ENCODE measurements around the gene CRISPLD2. TPM values are rescaled to one million over a fixed set of nuclear protein-coding genes. Genes with fewer than 3 reads are reported as not detected.
A peak's percentile ranks its signal among the peaks of the same experiment; 100 is the strongest.

Gene CRISPLD2
- total RNA-seq, 2 donors from 2014 or later: 1.9 to 4.2 TPM

DNA sequence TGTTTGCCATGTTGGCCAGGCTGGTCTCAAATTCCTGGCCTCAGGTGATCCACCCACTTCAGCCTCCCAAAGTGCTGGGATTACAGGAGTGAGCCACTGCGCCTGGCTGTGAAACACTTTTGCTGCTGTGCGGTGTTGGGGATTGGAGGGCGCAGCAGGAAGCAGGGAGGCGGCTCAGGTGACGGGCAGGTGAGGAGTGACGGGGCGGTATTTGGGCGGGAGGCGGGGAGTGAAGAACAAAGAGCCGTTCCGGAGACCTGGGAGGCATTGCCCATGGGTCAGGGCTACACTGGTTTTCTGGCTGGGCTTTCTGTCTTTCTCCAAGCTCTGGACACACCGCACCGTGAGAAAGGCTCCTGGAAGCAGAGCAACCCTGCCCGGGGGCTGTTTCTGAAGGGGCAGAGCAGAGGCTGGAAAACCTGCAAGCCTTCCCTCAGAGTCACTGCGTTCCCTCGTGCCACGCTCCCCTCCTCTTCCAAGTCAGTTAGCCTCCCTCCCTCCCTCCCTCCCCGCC lies 22.1 kb downstream of the CRISPLD2 start:
- H3K4me3 Mint-ChIP-seq: peak overlapping the region; percentile 64
- H3K36me3 Mint-ChIP-seq (ENCODE audit: low read depth): peaks cover 5% of the 10 kb centered on the region

DNA sequence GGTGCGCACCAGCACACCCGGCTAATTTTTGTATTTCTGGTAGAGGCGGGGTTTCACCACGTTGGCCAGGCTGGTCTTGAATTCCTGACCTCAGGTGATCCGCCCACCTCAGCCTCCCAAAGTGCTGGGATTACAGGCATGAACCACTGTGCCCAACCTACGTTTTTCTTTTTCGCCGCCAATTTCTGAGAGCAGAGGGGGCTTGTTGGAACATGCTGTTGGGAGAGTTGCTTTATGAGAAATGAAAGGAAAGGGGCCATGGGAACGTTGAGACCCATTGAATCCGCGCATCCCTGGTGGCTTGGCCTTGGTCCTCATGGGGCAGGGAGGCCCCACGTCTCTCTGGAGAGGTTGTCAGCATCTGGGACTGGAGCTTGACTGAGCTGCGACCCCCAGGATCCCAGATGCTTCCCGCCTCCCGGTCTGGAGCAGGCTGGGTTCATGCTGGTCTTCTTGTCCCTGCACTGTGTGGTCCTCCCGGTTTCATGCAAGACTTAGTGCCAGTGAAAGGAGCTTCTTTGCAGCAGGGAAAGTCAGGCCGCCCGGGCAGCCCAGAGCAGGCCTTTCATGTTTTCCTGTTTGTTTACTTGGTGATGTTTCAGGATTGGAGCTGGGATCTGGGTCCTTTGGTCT lies 22.8 kb downstream of the CRISPLD2 start:
- peaks cover 46% of the 10 kb centered on the region for H3K27me3 Mint-ChIP-seq
- no peak for DNase-seq
- H3K27ac Mint-ChIP-seq: no peak overlapping the region

More for the DNA sequence above, 22.1 kb downstream of the CRISPLD2 start:
- Mint-ChIP-seq H3K4me1 (peaks cover 12% of the 10 kb centered on the region), H3K27ac (peak overlapping the region; percentile 37), H3K27me3 (peaks cover 43% of the 10 kb centered on the region)
- H3K9me3 ChIP-seq (ENCODE audit: control insufficient read depth, low read length, poor library complexity, severe bottlenecking): no peaks in the 10 kb centered on the region
- DNase-seq: no peak
- no peak for ATAC-seq

DNA sequence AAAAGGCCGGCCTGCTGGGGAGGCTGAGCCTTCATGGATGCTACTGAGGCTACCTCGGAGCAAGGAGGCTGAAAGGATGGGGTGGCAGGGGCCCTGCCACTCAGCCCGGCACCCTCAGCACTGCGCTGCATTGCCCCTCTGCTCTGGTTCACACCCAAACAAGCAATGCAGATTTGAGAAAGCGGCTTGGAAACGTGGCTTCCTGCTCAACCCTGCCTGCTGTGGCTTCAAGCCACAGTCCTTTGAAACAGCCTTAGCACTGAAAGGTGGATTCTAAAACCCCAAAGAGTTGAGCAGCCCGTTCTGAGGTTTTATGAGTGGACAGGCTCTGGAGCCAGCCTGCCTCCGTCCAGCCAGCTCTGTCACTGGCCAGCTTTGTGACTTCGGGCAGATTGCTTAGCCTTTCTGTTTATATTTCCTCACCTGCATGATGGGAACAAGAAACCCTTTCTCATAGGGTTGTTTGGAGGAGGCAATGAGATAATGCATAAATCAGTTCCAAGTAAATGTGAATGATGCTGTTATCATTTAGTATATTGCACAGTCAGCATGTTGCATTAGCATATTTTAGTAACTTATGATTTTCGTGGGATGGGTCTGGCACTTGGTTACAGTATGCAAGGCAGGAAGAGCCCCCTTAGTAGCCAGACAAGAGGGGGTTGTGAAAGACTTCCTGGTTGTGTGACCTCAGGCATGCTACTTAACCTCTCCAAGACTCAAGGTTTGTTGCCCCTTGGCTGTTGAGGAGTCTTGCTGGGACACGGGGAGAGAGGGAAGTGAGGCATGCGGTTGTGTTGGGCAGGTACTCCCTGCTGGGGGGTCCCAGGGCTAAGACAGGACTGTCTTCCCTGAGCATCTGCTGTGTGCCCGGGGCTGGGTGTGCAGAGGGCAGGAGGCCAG lies 23.6 kb downstream of the CRISPLD2 start:
- no peak overlapping the region for H3K4me3 Mint-ChIP-seq
- no peak overlapping the region for H3K27ac Mint-ChIP-seq

More for the DNA sequence above, 22.8 kb downstream of the CRISPLD2 start:
- Mint-ChIP-seq H3K4me3 (peak overlapping the region; percentile 9), H3K4me1 (peaks cover 12% of the 10 kb centered on the region), H3K36me3 (ENCODE audit: low read depth) (peaks cover 5% of the 10 kb centered on the region)
- H3K9me3 ChIP-seq (ENCODE audit: control insufficient read depth, low read length, poor library complexity, severe bottlenecking): no peaks in the 10 kb centered on the region
- ATAC-seq: no peak

DNA sequence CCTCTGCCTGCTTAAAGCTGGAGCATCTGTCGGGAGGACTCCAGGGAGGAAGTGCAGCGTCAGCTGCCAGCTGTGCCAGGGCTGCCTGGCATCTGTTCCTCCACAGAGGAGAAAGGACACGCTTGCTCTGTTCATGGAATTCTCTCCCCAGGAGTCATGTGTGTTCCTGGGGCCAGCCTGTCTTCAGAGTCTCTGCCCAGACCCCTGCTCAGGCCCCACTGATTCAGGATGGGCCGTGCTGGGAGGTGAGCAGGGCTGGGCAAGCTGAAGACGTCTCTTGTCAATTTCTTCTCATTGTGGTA lies 24.2 kb downstream of the CRISPLD2 start:
- no peak for DNase-seq
- no peak for ATAC-seq
- H3K4me1 Mint-ChIP-seq: peaks cover 14% of the 10 kb centered on the region
- H3K27me3 Mint-ChIP-seq: peaks cover 43% of the 10 kb centered on the region
- H3K9me3 ChIP-seq (ENCODE audit: control insufficient read depth, low read length, poor library complexity, severe bottlenecking): no peaks in the 10 kb centered on the region
- H3K4me3 Mint-ChIP-seq: no peak overlapping the region
- peaks cover 5% of the 10 kb centered on the region for H3K36me3 Mint-ChIP-seq (ENCODE audit: low read depth)
- no peak overlapping the region for H3K27ac Mint-ChIP-seq

More for the DNA sequence above, 23.6 kb downstream of the CRISPLD2 start:
- DNase-seq (no peak), ATAC-seq (no peak)
- peaks cover 14% of the 10 kb centered on the region for H3K4me1 Mint-ChIP-seq
- H3K9me3 ChIP-seq (ENCODE audit: control insufficient read depth, low read length, poor library complexity, severe bottlenecking): no peaks in the 10 kb centered on the region
- H3K27me3 Mint-ChIP-seq: peaks cover 43% of the 10 kb centered on the region
- H3K36me3 Mint-ChIP-seq (ENCODE audit: low read depth): peaks cover 5% of the 10 kb centered on the region

DNA sequence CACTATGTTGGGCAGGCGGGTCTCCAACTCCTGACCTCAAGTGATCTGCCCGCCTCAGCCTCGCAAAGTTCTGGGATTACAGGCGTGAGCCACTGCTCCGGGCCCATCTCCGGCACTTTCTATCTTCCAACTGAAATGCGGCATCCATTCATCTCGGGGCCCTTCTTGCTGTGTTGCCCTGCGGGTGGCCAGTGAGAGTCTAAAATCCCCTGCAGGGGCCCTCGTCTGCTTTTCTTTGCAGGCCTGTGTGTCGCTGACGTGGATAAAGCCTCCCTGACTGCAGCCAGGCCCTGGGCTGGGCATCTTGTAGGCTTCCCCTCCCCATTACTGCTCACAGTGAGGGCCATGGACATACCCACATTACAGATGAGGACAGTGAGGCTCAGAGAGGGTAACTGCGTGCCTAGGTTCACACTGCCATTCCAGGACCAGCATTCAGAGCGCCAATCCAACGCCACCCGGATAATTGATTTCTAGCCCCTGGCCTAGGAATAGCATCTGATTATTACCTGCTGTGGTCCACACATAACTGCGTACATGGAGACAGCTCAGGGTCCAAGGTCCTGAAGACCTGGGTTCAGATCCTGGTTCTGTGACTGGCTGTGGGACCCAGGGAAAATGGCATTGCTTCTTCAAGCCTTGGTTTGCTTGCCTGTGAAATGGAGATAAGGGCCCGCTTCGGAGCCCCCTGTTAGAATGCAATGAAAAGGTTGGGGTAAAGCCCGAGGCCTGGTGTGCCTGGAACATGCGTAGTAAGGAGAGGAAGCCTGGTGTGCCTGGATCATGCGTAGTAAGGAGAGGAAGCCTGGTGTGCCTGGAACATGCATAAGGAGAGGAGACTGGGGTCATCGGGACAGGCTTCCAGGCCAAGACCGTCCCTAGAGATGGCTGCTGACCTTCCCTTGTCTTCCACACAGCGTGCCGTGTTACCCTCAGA lies 25.0 kb downstream of the CRISPLD2 start:
- H3K9me3 ChIP-seq (ENCODE audit: control insufficient read depth, low read length, poor library complexity, severe bottlenecking): no peaks in the 10 kb centered on the region
- no peak for DNase-seq
- no peak for ATAC-seq
- H3K27me3 Mint-ChIP-seq: peaks cover 41% of the 10 kb centered on the region
- peaks cover 14% of the 10 kb centered on the region for H3K4me1 Mint-ChIP-seq
- peaks cover 5% of the 10 kb centered on the region for H3K36me3 Mint-ChIP-seq (ENCODE audit: low read depth)
- no peak overlapping the region for H3K27ac Mint-ChIP-seq
- no peak overlapping the region for H3K4me3 Mint-ChIP-seq

DNA sequence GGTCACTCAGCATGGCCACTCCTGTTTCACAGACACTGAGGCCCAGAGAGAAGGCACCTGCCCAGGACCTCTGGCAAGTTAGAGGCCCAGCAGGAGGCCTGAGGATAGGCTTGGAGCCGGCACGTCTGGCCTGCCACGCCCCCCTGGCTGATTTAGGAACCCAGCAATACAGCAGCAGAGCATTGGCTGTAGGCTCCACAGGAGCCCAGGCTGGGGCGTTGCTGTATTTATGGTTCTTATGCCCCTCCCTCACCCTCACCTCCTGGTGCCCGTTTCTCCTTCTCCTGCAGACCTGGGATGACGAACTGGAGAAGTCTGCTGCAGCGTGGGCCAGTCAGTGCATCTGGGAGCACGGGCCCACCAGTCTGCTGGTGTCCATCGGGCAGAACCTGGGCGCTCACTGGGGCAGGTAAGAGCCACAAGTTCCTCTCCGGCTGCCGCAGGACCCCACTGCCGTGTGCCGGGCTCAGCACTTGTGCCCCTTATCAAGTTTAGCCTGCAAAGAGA lies 25.8 kb downstream of the CRISPLD2 start:
- no peak for ATAC-seq
- H3K4me3 Mint-ChIP-seq: no peak overlapping the region
- H3K27ac Mint-ChIP-seq: no peak overlapping the region
- H3K9me3 ChIP-seq (ENCODE audit: control insufficient read depth, low read length, poor library complexity, severe bottlenecking): no peaks in the 10 kb centered on the region
- peaks cover 34% of the 10 kb centered on the region for H3K27me3 Mint-ChIP-seq
- H3K4me1 Mint-ChIP-seq: peaks cover 14% of the 10 kb centered on the region
- no peak for DNase-seq
- peaks cover 5% of the 10 kb centered on the region for H3K36me3 Mint-ChIP-seq (ENCODE audit: low read depth)

GRCh38 chr16:84847564-84848355 lies 28.0 kb downstream of the CRISPLD2 start:
- ATAC-seq (no peak), DNase-seq (no peak)
- Mint-ChIP-seq H3K36me3 (ENCODE audit: low read depth) (no peaks in the 10 kb centered on the region), H3K27ac (no peak overlapping the region), H3K4me3 (no peak overlapping the region), H3K4me1 (peaks cover 5% of the 10 kb centered on the region), H3K27me3 (peaks cover 22% of the 10 kb centered on the region)
- no peaks in the 10 kb centered on the region for H3K9me3 ChIP-seq (ENCODE audit: control insufficient read depth, low read length, poor library complexity, severe bottlenecking)

DNA sequence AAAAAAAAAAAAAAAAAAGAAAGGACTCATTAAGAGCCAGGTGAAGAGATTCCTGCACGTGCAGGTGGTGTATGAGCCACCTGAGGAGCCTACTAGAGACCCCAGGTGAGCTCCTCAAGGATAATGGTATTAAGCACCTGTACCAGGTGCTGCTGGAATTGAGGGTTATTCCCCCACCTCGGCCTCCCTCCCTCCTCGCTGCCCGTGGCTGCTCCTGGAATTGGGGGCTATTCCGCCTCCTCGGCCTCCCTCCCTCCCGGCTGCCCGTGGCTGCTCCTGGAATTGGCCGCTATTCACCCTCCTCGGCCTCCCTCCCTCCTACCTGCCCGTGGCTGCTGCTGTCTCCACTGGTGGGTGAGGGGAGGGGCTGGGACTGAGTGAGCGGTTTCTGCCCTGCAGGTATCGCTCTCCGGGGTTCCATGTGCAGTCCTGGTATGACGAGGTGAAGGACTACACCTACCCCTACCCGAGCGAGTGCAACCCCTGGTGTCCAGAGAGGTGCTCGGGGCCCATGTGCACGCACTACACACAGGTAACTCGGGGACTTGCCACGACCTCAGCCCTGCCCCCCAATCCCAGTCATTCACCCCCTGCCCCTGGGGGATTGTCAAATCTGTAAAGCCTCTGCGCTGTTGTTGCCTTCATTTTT lies 29.3 kb downstream of the CRISPLD2 start:
- DNase-seq (no peak), ATAC-seq (no peak)
- no peak overlapping the region for H3K4me3 Mint-ChIP-seq
- H3K9me3 ChIP-seq (ENCODE audit: control insufficient read depth, low read length, poor library complexity, severe bottlenecking): no peaks in the 10 kb centered on the region
- H3K27ac Mint-ChIP-seq: no peak overlapping the region
- H3K27me3 Mint-ChIP-seq: peaks cover 11% of the 10 kb centered on the region
- H3K4me1 Mint-ChIP-seq: peaks cover 5% of the 10 kb centered on the region
- no peaks in the 10 kb centered on the region for H3K36me3 Mint-ChIP-seq (ENCODE audit: low read depth)

GRCh38 chr16:84849751-84850150 lies 30.0 kb downstream of the CRISPLD2 start:
- ATAC-seq: no peak
- peaks cover 2% of the 10 kb centered on the region for H3K4me1 Mint-ChIP-seq
- no peak for DNase-seq

DNA sequence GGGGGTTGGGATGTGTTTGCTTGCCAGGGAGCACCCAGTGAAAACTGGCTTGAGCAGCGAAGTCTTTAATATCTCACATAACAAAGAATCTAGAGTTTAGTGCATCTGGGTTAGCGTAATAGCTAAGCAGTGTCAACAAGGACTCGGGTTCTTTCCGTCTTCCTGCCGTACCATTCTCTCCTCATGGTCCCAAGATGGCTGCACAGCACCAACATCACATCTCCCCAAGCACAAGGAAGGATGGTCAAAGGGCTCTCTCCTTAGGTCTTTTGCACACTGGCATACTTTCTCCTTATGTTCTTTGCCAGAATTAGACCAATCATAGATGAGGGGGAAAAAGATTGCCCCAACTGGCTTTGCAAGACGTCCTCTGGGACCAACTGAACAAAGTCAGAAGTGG lies 30.9 kb downstream of the CRISPLD2 start:
- peaks cover 2% of the 10 kb centered on the region for H3K4me1 Mint-ChIP-seq
- H3K9me3 ChIP-seq (ENCODE audit: control insufficient read depth, low read length, poor library complexity, severe bottlenecking): no peaks in the 10 kb centered on the region
- ATAC-seq (no peak), DNase-seq (no peak)
- H3K27me3 Mint-ChIP-seq: peaks cover 11% of the 10 kb centered on the region
- no peak overlapping the region for H3K4me3 Mint-ChIP-seq
- no peaks in the 10 kb centered on the region for H3K36me3 Mint-ChIP-seq (ENCODE audit: low read depth)
- no peak overlapping the region for H3K27ac Mint-ChIP-seq

More at GRCh38 chr16:84849751-84850150, 30.0 kb downstream of the CRISPLD2 start:
- Mint-ChIP-seq H3K36me3 (ENCODE audit: low read depth) (no peaks in the 10 kb centered on the region), H3K27me3 (peaks cover 11% of the 10 kb centered on the region), H3K27ac (no peak overlapping the region), H3K4me3 (no peak overlapping the region)
- no peaks in the 10 kb centered on the region for H3K9me3 ChIP-seq (ENCODE audit: control insufficient read depth, low read length, poor library complexity, severe bottlenecking)

DNA sequence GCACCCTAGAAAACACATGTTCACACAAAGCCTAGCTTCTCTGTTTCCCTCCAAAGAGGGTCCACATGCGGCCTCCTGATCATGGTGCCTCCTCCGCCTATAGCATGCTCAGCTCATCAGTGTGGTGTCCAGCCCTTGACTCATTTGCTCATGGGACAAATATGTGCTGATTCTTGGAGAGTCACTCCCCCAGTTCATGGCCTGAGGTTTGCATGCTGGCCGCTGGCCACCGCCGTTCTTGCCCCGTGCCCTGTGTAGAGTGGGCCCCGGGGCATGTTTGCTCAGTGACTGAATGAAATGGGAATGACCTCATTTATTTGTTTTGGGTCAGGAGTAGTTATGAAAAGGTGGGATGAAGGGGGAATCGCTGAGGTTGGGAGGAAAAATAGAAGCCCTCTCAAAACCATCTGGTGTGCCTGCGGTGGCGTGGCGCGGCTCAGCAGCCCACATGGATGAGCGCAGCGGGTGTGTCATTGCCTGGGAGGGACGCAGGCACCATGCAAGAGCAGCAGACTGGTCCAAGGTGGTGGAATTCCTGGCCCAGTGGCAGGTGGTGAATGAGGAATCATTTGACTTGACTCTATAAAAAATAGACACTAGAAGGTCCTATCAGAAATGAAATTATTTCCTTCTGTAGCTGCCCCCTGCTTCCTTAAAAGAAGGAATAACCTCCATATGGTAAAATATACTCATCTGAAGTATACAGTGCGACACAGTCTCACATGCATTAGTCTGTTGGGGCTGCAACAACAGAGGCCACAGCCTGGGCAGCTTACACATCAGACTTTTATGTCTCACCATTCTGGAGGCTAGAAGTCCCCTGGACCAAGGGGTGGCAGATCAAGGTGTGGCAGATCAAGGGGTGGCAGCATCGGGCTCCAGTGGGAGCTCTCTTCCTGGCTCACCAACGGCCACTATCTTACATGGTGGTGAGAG lies 31.7 kb downstream of the CRISPLD2 start:
- Mint-ChIP-seq H3K27ac (no peak overlapping the region), H3K4me3 (no peak overlapping the region), H3K27me3 (peaks cover 11% of the 10 kb centered on the region), H3K36me3 (ENCODE audit: low read depth) (no peaks in the 10 kb centered on the region), H3K4me1 (peaks cover 2% of the 10 kb centered on the region)
- ATAC-seq: no peak
- DNase-seq: no peak
- no peaks in the 10 kb centered on the region for H3K9me3 ChIP-seq (ENCODE audit: control insufficient read depth, low read length, poor library complexity, severe bottlenecking)

Measured in T-helper 17 cell (primary cell).